ENCODE data around the gene UBE2L5.
"Not testable (repeated sequence)": the region's sequence is repeated elsewhere in the genome, so short reads cannot be mapped to it uniquely, and the experiment has no call there.

UBE2L5 gene

GRCh38 chr13:30438286-30438685 lies 16.0 kb downstream of the UBE2L5 start:
- Histone ChIP-seq H3K4me3 (ENCODE audit: low read length in 2 of 2) (no peak overlapping the region), H3K27me3 (ENCODE audit: control insufficient read depth in 2 of 2, insufficient read depth in 2 of 2, low read length in 2 of 2) (no peaks in the 10 kb centered on the region), H3K9me3 (ENCODE audit: control insufficient read depth in 2 of 2, low read length in 2 of 2) (no peaks in the 10 kb centered on the region), H3K36me3 (ENCODE audit: control insufficient read depth in 2 of 2, insufficient read depth in 2 of 2, low read length in 2 of 2) (no peaks in the 10 kb centered on the region), H3K27ac (ENCODE audit: low read depth in 2 of 2, low read length in 2 of 2) (no peak overlapping the region), H3K9ac (ENCODE audit: low read depth in 1 of 2, low read length in 2 of 2) (no peak overlapping the region), H3K4me1 (ENCODE audit: control insufficient read depth in 2 of 2, insufficient read depth in 2 of 2, low read length in 2 of 2) (no peaks in the 10 kb centered on the region)

- H3K9ac ChIP-seq (ENCODE audit: low read depth in 1 of 2, low read length in 2 of 2) = no peak overlapping the region
- H3K36me3 ChIP-seq (ENCODE audit: control insufficient read depth in 2 of 2, insufficient read depth in 2 of 2, low read length in 2 of 2) = no peaks in the 10 kb centered on the region
- H3K27ac ChIP-seq (ENCODE audit: low read depth in 2 of 2, low read length in 2 of 2) = no peak overlapping the region
- H3K4me1 ChIP-seq (ENCODE audit: control insufficient read depth in 2 of 2, insufficient read depth in 2 of 2, low read length in 2 of 2) = peaks cover 7 to 8% of the 10 kb centered on the region in 2 donors
- H3K9me3 ChIP-seq (ENCODE audit: control insufficient read depth in 2 of 2, low read length in 2 of 2) = no peaks in the 10 kb centered on the region
- no peaks in the 10 kb centered on the region for H3K27me3 ChIP-seq (ENCODE audit: control insufficient read depth in 2 of 2, insufficient read depth in 2 of 2, low read length in 2 of 2)
- no peak overlapping the region for H3K4me3 ChIP-seq (ENCODE audit: low read length in 2 of 2)
Measured at GRCh38 chr13:30440910-30441703, 18.8 kb downstream of the UBE2L5 start.

- H3K4me1 ChIP-seq (ENCODE audit: control insufficient read depth in 2 of 2, insufficient read depth in 2 of 2, low read length in 2 of 2) = peaks cover 10 to 11% of the 10 kb centered on the region in 2 donors
Measured at GRCh38 chr13:30442926-30443325, 20.6 kb downstream of the UBE2L5 start.

GRCh38 chr13:30443491-30443890 lies 21.2 kb downstream of the UBE2L5 start:
- H3K36me3 ChIP-seq (ENCODE audit: control insufficient read depth in 2 of 2, insufficient read depth in 2 of 2, low read length in 2 of 2); H3K9me3 ChIP-seq (ENCODE audit: control insufficient read depth in 2 of 2, low read length in 2 of 2); H3K27me3 ChIP-seq (ENCODE audit: control insufficient read depth in 2 of 2, insufficient read depth in 2 of 2, low read length in 2 of 2); H3K4me3 ChIP-seq (ENCODE audit: low read length in 2 of 2); H3K9ac ChIP-seq (ENCODE audit: low read depth in 1 of 2, low read length in 2 of 2); H3K27ac ChIP-seq (ENCODE audit: low read depth in 2 of 2, low read length in 2 of 2): not testable (repeated sequence)
- H3K4me1 ChIP-seq (ENCODE audit: control insufficient read depth in 2 of 2, insufficient read depth in 2 of 2, low read length in 2 of 2) = peaks cover 10 to 11% of the 10 kb centered on the region in 2 donors

More at GRCh38 chr13:30442926-30443325, 20.6 kb downstream of the UBE2L5 start:
- H3K36me3 ChIP-seq (ENCODE audit: control insufficient read depth in 2 of 2, insufficient read depth in 2 of 2, low read length in 2 of 2) = no peaks in the 10 kb centered on the region
- H3K9me3 ChIP-seq (ENCODE audit: control insufficient read depth in 2 of 2, low read length in 2 of 2) = no peaks in the 10 kb centered on the region
- H3K27ac ChIP-seq (ENCODE audit: low read depth in 2 of 2, low read length in 2 of 2) = no peak overlapping the region
- H3K4me3 ChIP-seq (ENCODE audit: low read length in 2 of 2) = no peak overlapping the region
- no peaks in the 10 kb centered on the region for H3K27me3 ChIP-seq (ENCODE audit: control insufficient read depth in 2 of 2, insufficient read depth in 2 of 2, low read length in 2 of 2)
- H3K9ac ChIP-seq (ENCODE audit: low read depth in 1 of 2, low read length in 2 of 2) = no peak overlapping the region

GRCh38 chr13:30443957-30444404 lies 21.7 kb downstream of the UBE2L5 start:
- H3K4me3 ChIP-seq (ENCODE audit: low read length in 2 of 2) = no peak overlapping the region
- H3K9ac ChIP-seq (ENCODE audit: low read depth in 1 of 2, low read length in 2 of 2) = no peak overlapping the region
- H3K9me3 ChIP-seq (ENCODE audit: control insufficient read depth in 2 of 2, low read length in 2 of 2) = no peaks in the 10 kb centered on the region
- peak overlapping the region in 1 of 2 donors; percentile 9 for H3K27ac ChIP-seq (ENCODE audit: low read depth in 2 of 2, low read length in 2 of 2)
- H3K27me3 ChIP-seq (ENCODE audit: control insufficient read depth in 2 of 2, insufficient read depth in 2 of 2, low read length in 2 of 2) = no peaks in the 10 kb centered on the region
- H3K4me1 ChIP-seq (ENCODE audit: control insufficient read depth in 2 of 2, insufficient read depth in 2 of 2, low read length in 2 of 2) = peaks cover 10 to 11% of the 10 kb centered on the region in 2 donors
- H3K36me3 ChIP-seq (ENCODE audit: control insufficient read depth in 2 of 2, insufficient read depth in 2 of 2, low read length in 2 of 2) = no peaks in the 10 kb centered on the region

GRCh38 chr13:30446126-30446500 lies 23.8 kb downstream of the UBE2L5 start:
- Histone ChIP-seq H3K27ac (ENCODE audit: low read depth in 2 of 2, low read length in 2 of 2) (peak overlapping the region; percentile 78 to 84), H3K36me3 (ENCODE audit: control insufficient read depth in 2 of 2, insufficient read depth in 2 of 2, low read length in 2 of 2) (no peaks in the 10 kb centered on the region), H3K9ac (ENCODE audit: low read depth in 1 of 2, low read length in 2 of 2) (peak overlapping the region; percentile 60 to 65), H3K4me1 (ENCODE audit: control insufficient read depth in 2 of 2, insufficient read depth in 2 of 2, low read length in 2 of 2) (peaks cover 10 to 11% of the 10 kb centered on the region in 2 donors), H3K4me3 (ENCODE audit: low read length in 2 of 2) (peak overlapping the region; percentile 73 to 79), H3K9me3 (ENCODE audit: control insufficient read depth in 2 of 2, low read length in 2 of 2) (no peaks in the 10 kb centered on the region), H3K27me3 (ENCODE audit: control insufficient read depth in 2 of 2, insufficient read depth in 2 of 2, low read length in 2 of 2) (no peaks in the 10 kb centered on the region)

- Histone ChIP-seq H3K4me1 (ENCODE audit: control insufficient read depth in 2 of 2, insufficient read depth in 2 of 2, low read length in 2 of 2) (peaks cover 10 to 11% of the 10 kb centered on the region in 2 donors), H3K27ac (ENCODE audit: low read depth in 2 of 2, low read length in 2 of 2) (no peak overlapping the region), H3K27me3 (ENCODE audit: control insufficient read depth in 2 of 2, insufficient read depth in 2 of 2, low read length in 2 of 2) (no peaks in the 10 kb centered on the region), H3K36me3 (ENCODE audit: control insufficient read depth in 2 of 2, insufficient read depth in 2 of 2, low read length in 2 of 2) (no peaks in the 10 kb centered on the region), H3K4me3 (ENCODE audit: low read length in 2 of 2) (no peak overlapping the region), H3K9me3 (ENCODE audit: control insufficient read depth in 2 of 2, low read length in 2 of 2) (no peaks in the 10 kb centered on the region), H3K9ac (ENCODE audit: low read depth in 1 of 2, low read length in 2 of 2) (no peak overlapping the region)
Measured at GRCh38 chr13:30448441-30448840, 26.1 kb downstream of the UBE2L5 start.

- Histone ChIP-seq H3K4me1 (ENCODE audit: control insufficient read depth in 2 of 2, insufficient read depth in 2 of 2, low read length in 2 of 2) (peaks cover 10 to 11% of the 10 kb centered on the region in 2 donors), H3K9me3 (ENCODE audit: control insufficient read depth in 2 of 2, low read length in 2 of 2) (no peaks in the 10 kb centered on the region), H3K27me3 (ENCODE audit: control insufficient read depth in 2 of 2, insufficient read depth in 2 of 2, low read length in 2 of 2) (no peaks in the 10 kb centered on the region), H3K27ac (ENCODE audit: low read depth in 2 of 2, low read length in 2 of 2) (no peak overlapping the region), H3K9ac (ENCODE audit: low read depth in 1 of 2, low read length in 2 of 2) (no peak overlapping the region), H3K4me3 (ENCODE audit: low read length in 2 of 2) (no peak overlapping the region), H3K36me3 (ENCODE audit: control insufficient read depth in 2 of 2, insufficient read depth in 2 of 2, low read length in 2 of 2) (no peaks in the 10 kb centered on the region)
Measured at GRCh38 chr13:30450066-30450465, 27.8 kb downstream of the UBE2L5 start.

- H3K9me3 ChIP-seq (ENCODE audit: control insufficient read depth in 2 of 2, low read length in 2 of 2); H3K36me3 ChIP-seq (ENCODE audit: control insufficient read depth in 2 of 2, insufficient read depth in 2 of 2, low read length in 2 of 2); H3K4me3 ChIP-seq (ENCODE audit: low read length in 2 of 2); H3K9ac ChIP-seq (ENCODE audit: low read depth in 1 of 2, low read length in 2 of 2); H3K4me1 ChIP-seq (ENCODE audit: control insufficient read depth in 2 of 2, insufficient read depth in 2 of 2, low read length in 2 of 2); H3K27ac ChIP-seq (ENCODE audit: low read depth in 2 of 2, low read length in 2 of 2); H3K27me3 ChIP-seq (ENCODE audit: control insufficient read depth in 2 of 2, insufficient read depth in 2 of 2, low read length in 2 of 2): not testable (repeated sequence)
Measured at GRCh38 chr13:30451476-30451875, 29.2 kb downstream of the UBE2L5 start.

- H3K9me3 ChIP-seq (ENCODE audit: control insufficient read depth in 2 of 2, low read length in 2 of 2) = no peaks in the 10 kb centered on the region
- no peak overlapping the region for H3K27ac ChIP-seq (ENCODE audit: low read depth in 2 of 2, low read length in 2 of 2)
- H3K4me3 ChIP-seq (ENCODE audit: low read length in 2 of 2) = no peak overlapping the region
- H3K9ac ChIP-seq (ENCODE audit: low read depth in 1 of 2, low read length in 2 of 2) = no peak overlapping the region
- no peaks in the 10 kb centered on the region for H3K27me3 ChIP-seq (ENCODE audit: control insufficient read depth in 2 of 2, insufficient read depth in 2 of 2, low read length in 2 of 2)
- H3K4me1 ChIP-seq (ENCODE audit: control insufficient read depth in 2 of 2, insufficient read depth in 2 of 2, low read length in 2 of 2) = no peaks in the 10 kb centered on the region
- H3K36me3 ChIP-seq (ENCODE audit: control insufficient read depth in 2 of 2, insufficient read depth in 2 of 2, low read length in 2 of 2) = peaks cover 3% of the 10 kb centered on the region in 2 donors
Measured at GRCh38 chr13:30453727-30454126, 31.4 kb downstream of the UBE2L5 start.
